HFF-Myc (cell line): ENCODE results near the gene GPR68.
"Not testable (repeated sequence)": the region's sequence is repeated elsewhere in the genome, so short reads cannot be mapped to it uniquely, and the experiment has no call there.

Experiments
- DNase-seq: peaks from one replicate; pipeline ENCODE4 v3.0.0-alpha.2; 2011; ENCODE audit warnings: low read depth; ENCODE audit errors: extremely low read depth
- H3K4me3 ChIP-seq: replicated peaks from 2 replicates; pipeline ENCODE4 v1.5.1; 2011; ENCODE audit warnings: low read depth, mild to moderate bottlenecking, control low read depth, low read length
- CTCF ChIP-seq: IDR thresholded peaks from 2 replicates; pipeline ENCODE4 v1.5.1; 2012; ENCODE audit warnings: mild to moderate bottlenecking, low read depth, low read length, control low read depth; ENCODE audit errors: missing control alignments

The GPR68 gene

DNA sequence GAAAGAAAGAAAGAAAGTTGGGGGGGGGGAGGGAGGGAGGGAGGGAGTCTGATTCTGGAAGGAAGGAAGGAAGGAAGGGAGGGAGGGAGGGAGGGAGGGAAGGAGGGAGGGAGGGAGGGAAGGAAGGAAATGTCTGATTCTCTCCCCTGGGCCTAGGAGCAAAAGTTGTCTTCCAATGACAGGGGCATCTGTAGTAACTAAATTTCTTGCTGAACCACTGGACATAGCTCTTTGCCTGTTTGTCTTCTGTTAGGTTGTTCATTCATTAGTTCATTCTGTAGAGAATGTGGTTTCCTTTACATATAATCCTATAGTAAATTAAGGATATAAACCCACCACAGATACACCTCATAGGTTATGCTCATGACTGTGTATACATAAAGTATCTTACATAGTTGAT, 59.9 kb downstream of the GPR68 start:
- no peak for TF ChIP-seq CTCF
- H3K4me3 ChIP-seq: no peak overlapping the region
- no peak for DNase-seq

DNA sequence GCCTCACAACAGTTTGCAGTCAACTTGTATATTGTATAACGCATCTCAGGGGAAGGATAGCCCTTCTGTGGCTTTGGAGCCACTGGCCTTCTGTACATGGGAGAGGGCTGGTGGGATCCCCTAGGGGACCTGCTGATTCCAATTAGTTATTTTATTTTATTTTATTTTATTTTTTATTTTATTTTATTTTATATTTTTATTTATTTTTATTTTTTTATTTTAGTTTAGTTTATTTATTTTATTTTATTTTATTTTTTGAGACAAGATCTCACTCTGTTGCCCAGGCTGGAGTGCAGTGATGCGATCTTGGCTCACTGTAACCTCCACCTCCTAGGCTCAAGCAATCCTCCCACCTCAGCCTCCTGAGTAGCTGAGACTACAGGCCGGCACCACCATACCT, 61.8 kb downstream of the GPR68 start:
- not testable (repeated sequence) for H3K4me3 ChIP-seq, DNase-seq
